Posterior vena cava (tissue), 2 donors: ENCODE measurements around the gene CD4. TPM values are rescaled to one million over a fixed set of nuclear protein-coding genes. Genes with fewer than 3 reads are reported as not detected.

Experiments used
- DNase-seq: peaks from one replicate; pipeline ENCODE4 v3.0.0-alpha.2; 2020; ENCODE audit warnings: low spot score
- intact Hi-C, 2 donors: fragments of 100-400 bp; cut with DNase I; formaldehyde crosslinking; loops; one replicate each; pipeline versions ENCODE4 v1.14.1 to v1.14.2; 2022 to 2023
- total RNA-seq, 2 donors: library from RNA; stranded (reverse); fragmentation: NEBNext Ultra II Directional; extraction: Animal tissue kit (Norgen Biotek cat#: 25700); gene quantifications; one replicate each; pipeline ENCODE4 v1.2.1, GENCODE V29; 2021
- donor health status: DM: yes; HTN: yes; CAD: no.
- donor health status: DM: yes; HTN: yes; CAD: no.

CD4 gene
- total RNA-seq, 2 donors from 2014 or later, result 12.9 to 36.0 TPM

GRCh38 chr12:6823182-6824084, 34.1 kb downstream of the CD4 start:
- intact Hi-C loops, result no loop called here
- no peak for DNase-seq

- intact Hi-C loops, result no loop called here
- no peak for DNase-seq
These were observed 34.9 kb downstream of the CD4 start for GRCh38 chr12:6824085-6824775.

GRCh38 chr12:6824901-6825381, 35.6 kb downstream of the CD4 start:
- no peak for DNase-seq
- intact Hi-C loops, result no loop called here

GRCh38 chr12:6825398-6826124, 36.2 kb downstream of the CD4 start:
- peak; percentile 95 for DNase-seq
- intact Hi-C loops, result no loop called here

- intact Hi-C loops, result no loop called here
- no peak for DNase-seq
These were observed 36.9 kb downstream of the CD4 start for GRCh38 chr12:6826125-6826733.

- intact Hi-C loops, result no loop called here
- DNase-seq, result no peak
These were observed 37.6 kb downstream of the CD4 start for GRCh38 chr12:6826734-6827436.

GRCh38 chr12:6827437-6827911, 38.1 kb downstream of the CD4 start:
- DNase-seq, result peak; percentile 91
- intact Hi-C loops, result no loop called here

GRCh38 chr12:6827982-6828780, 38.9 kb downstream of the CD4 start, which contains the start of gene P3H3:
TSS of gene P3H3 (plus strand) at chr12:6828407. CDS start at chr12:6828441, 34 bp downstream.
- intact Hi-C loops, result no loop called here
- no peak for DNase-seq

- no peak for DNase-seq
These were observed 39.6 kb downstream of the CD4 start for GRCh38 chr12:6828781-6829535.

GRCh38 chr12:6829536-6830220, 40.4 kb downstream of the CD4 start:
- DNase-seq, result no peak
- intact Hi-C loops, result no loop called here

More at GRCh38 chr12:6828781-6829535, 39.6 kb downstream of the CD4 start:
- intact Hi-C loops, result no loop called here

GRCh38 chr12:6830286-6830890, 41.1 kb downstream of the CD4 start:
- intact Hi-C loops, result no loop called here
- DNase-seq, result no peak

- intact Hi-C loops, result no loop called here
- DNase-seq, result no peak
These were observed 41.7 kb downstream of the CD4 start for GRCh38 chr12:6830999-6831398.

GRCh38 chr12:6831450-6831995, 42.2 kb downstream of the CD4 start:
- intact Hi-C loops, result no loop called here
- no peak for DNase-seq

GRCh38 chr12:6832125-6832524, 42.8 kb downstream of the CD4 start:
- intact Hi-C loops, result no loop called here
- no peak for DNase-seq

- intact Hi-C loops, result no loop called here
- DNase-seq, result no peak
These were observed 44.0 kb downstream of the CD4 start for GRCh38 chr12:6833189-6833890.
